GOT3 (cell line): Measurements from ENCODE around the gene STAM2.
"Not testable (repeated sequence)": the region's sequence is repeated elsewhere in the genome, so short reads cannot be mapped to it uniquely, and the experiment has no call there.

Experiments used
- DNase-seq: peaks from one replicate; lab custom pipeline; 2025; ENCODE audit warnings: mixed read lengths; lab: John Stamatoyannopoulos, UW

Gene STAM2

GRCh38 chr2:152175368-152176112, at the start of gene STAM2:
Gene STAM2, minus strand, starts transcription at chr2:152175763. Its CDS starts 121 bp downstream, at chr2:152175642.
- peak; percentile 90 for DNase-seq

- no peak for DNase-seq
Measured at GRCh38 chr2:152223977-152224376, 48.4 kb upstream of the STAM2 start.

GRCh38 chr2:152222975-152223637, 47.5 kb upstream of the STAM2 start:
- no peak for DNase-seq

- no peak for DNase-seq
Measured at GRCh38 chr2:152221839-152222238, 46.3 kb upstream of the STAM2 start.

- no peak for DNase-seq
Measured at GRCh38 chr2:152219077-152219828, 43.7 kb upstream of the STAM2 start.

- DNase-seq, result no peak
Measured at GRCh38 chr2:152201466-152201830, 25.9 kb upstream of the STAM2 start.

- peak; percentile 26 for DNase-seq
Measured at GRCh38 chr2:152200565-152201465, 25.3 kb upstream of the STAM2 start.

- DNase-seq, result no peak
Measured at GRCh38 chr2:152200101-152200500, 24.5 kb upstream of the STAM2 start.

- DNase-seq, result no peak
Measured at GRCh38 chr2:152198499-152198898, 22.9 kb upstream of the STAM2 start.

GRCh38 chr2:152197508-152198284, 22.1 kb upstream of the STAM2 start:
- DNase-seq, result not testable (repeated sequence)

- DNase-seq, result no peak
Measured at GRCh38 chr2:152189622-152190495, 14.3 kb upstream of the STAM2 start.

- not testable (repeated sequence) for DNase-seq
Measured at GRCh38 chr2:152186808-152187207, 11.2 kb upstream of the STAM2 start.

- no peak for DNase-seq
Measured at GRCh38 chr2:152186262-152186661, 10.7 kb upstream of the STAM2 start.

- DNase-seq, result no peak
Measured at GRCh38 chr2:152183401-152184073, 8.0 kb upstream of the STAM2 start.

- not testable (repeated sequence) for DNase-seq
Measured at GRCh38 chr2:152177667-152178066, 2.1 kb upstream of the STAM2 start.

- no peak for DNase-seq
Measured at GRCh38 chr2:152176113-152176714, 651 bp upstream of the STAM2 start.

GRCh38 chr2:152175012-152175367, 573 bp downstream of the STAM2 start:
- no peak for DNase-seq

GRCh38 chr2:152174574-152174973, 989 bp downstream of the STAM2 start:
- no peak for DNase-seq

- DNase-seq, result no peak
Measured at GRCh38 chr2:152173831-152174230, 1.7 kb downstream of the STAM2 start.
